ENCODE data around the gene GAS6. TPM values are rescaled to one million over a fixed set of nuclear protein-coding genes. Genes with fewer than 3 reads are reported as not detected.

GAS6 gene
- total and polyA plus RNA-seq, 9 of the 15 experiments (the other 6 are each of a cell fraction or from before 2014, with no cell fraction given) = 0.14 to 9.7 (median 4.7) TPM; not detected in 1

- TF ChIP-seq BDP1 (IDR thresholded peaks at IDR 0.05; ENCODE audit: insufficient read depth, insufficient read length) = no peak
- TF ChIP-seq FOSL1 (tag; conservative IDR thresholded peaks at IDR 0.05) = 0 out of 2 replicates have a peak, but pooled peaks have one; percentile 27
- no peak for TF ChIP-seq ELF1 (tag; IDR thresholded peaks at IDR 0.05)
- TF ChIP-seq, protein P1, sequence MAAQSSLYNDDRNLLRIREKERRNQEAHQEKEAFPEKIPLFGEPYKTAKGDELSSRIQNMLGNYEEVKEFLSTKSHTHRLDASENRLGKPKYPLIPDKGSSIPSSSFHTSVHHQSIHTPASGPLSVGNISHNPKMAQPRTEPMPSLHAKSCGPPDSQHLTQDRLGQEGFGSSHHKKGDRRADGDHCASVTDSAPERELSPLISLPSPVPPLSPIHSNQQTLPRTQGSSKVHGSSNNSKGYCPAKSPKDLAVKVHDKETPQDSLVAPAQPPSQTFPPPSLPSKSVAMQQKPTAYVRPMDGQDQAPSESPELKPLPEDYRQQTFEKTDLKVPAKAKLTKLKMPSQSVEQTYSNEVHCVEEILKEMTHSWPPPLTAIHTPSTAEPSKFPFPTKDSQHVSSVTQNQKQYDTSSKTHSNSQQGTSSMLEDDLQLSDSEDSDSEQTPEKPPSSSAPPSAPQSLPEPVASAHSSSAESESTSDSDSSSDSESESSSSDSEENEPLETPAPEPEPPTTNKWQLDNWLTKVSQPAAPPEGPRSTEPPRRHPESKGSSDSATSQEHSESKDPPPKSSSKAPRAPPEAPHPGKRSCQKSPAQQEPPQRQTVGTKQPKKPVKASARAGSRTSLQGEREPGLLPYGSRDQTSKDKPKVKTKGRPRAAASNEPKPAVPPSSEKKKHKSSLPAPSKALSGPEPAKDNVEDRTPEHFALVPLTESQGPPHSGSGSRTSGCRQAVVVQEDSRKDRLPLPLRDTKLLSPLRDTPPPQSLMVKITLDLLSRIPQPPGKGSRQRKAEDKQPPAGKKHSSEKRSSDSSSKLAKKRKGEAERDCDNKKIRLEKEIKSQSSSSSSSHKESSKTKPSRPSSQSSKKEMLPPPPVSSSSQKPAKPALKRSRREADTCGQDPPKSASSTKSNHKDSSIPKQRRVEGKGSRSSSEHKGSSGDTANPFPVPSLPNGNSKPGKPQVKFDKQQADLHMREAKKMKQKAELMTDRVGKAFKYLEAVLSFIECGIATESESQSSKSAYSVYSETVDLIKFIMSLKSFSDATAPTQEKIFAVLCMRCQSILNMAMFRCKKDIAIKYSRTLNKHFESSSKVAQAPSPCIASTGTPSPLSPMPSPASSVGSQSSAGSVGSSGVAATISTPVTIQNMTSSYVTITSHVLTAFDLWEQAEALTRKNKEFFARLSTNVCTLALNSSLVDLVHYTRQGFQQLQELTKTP (IDR thresholded peaks at IDR 0.05; ENCODE audit: low read depth in 1 of 2, partially characterized antibody in 2 of 2) = peak in 1 of 2 experiments; percentile 85
- intact Hi-C loops (cut with micrococcal nuclease) (no loop called here), in situ Hi-C loops (cut with MboI) (no loop called here)
- FAIRE-seq = no peak
- Histone ChIP-seq H3K4me1 (replicated peaks in 1 of 2; ENCODE audit: control insufficient read depth in 2 of 2, insufficient read depth in 2 of 2, low read length in 2 of 2) (no peaks in the 10 kb centered on the region), H3K4me2 (ENCODE audit: insufficient read depth, low read length) (no peak overlapping the region), H4K20me1 (replicated peaks; ENCODE audit: control insufficient read depth, insufficient read depth, low read length) (no peaks in the 10 kb centered on the region), H3K79me2 (ENCODE audit: control insufficient read depth, insufficient read depth, low read length) (no peaks in the 10 kb centered on the region), H3K27me3 (ENCODE audit: control insufficient read depth in 2 of 2, insufficient read depth in 2 of 2, low read length in 2 of 2) (peaks cover 14 to 50% of the 10 kb centered on the region in 2 experiments), H3K36me3 (ENCODE audit: control insufficient read depth, insufficient read depth, low read length) (no peaks in the 10 kb centered on the region), H3K27ac (ENCODE audit: extremely low read depth, low read depth, low read length) (no peak overlapping the region), H3K4me3 (no peak overlapping the region), H3K9me3 (replicated peaks; ENCODE audit: control insufficient read depth, insufficient read depth, low read depth, low read length) (no peaks in the 10 kb centered on the region; the same call in 1 of the 2 replicates), H2AFZ (ENCODE audit: low read depth, low read length) (no peak overlapping the region), H3K9me1 (ENCODE audit: control insufficient read depth, insufficient read depth, low read length) (no peaks in the 10 kb centered on the region), H3K9ac (ENCODE audit: insufficient read depth in 1 of 2, low read depth in 2 of 2, low read length in 2 of 2) (no peak overlapping the region)
- no peak for ATAC-seq
- DNase-seq (ENCODE audit: extremely low read depth in 1 of 4, low spot score in 3 of 4) = no peak
- WGBS (ENCODE audit: insufficient coverage, low coverage, missing lambda C conversion rate) = 0% methylated on average over 4 of the region's 4 CpGs
- ChIA-PET POLR2A (interaction anchor here (0.6 kb wide), 1 partner anchor 15 kb away, joined by 3 read pairs; no protein-coding TSS in a partner anchor), CTCF (ENCODE audit: low intra/inter-chr PET ratio) (no interaction called here)
- no TSS peak for BruUV-seq (replicated peaks)
These were observed 92.1 kb downstream of the GAS6 start for GRCh38 chr13:113771709-113772331.

Data from K562 (cell line).